Sigmoid colon (tissue), 3 donors: ENCODE measurements around the gene GPX3.

Experiments
- POLR2A ChIP-seq, 2 donors: fragments of 450-650 bp; IDR thresholded peaks; one replicate each; pipeline ENCODE4 v1.6.1; 2016; ENCODE audit warnings: antibody characterized with exemption in 2 of 2, mild to moderate bottlenecking in 2 of 2, moderate library complexity in 2 of 2
- TF ChIP-seq, protein P1 (sequence below), 4 experiments: fragments of 450-650 bp in 3 of 4; fragments of 200-600 bp in 1 of 4; IDR thresholded peaks; one replicate each; pipeline ENCODE4 v1.5.1; 2016 to 2019; ENCODE audit warnings: antibody characterized with exemption in 4 of 4, mild to moderate bottlenecking in 3 of 4, moderate library complexity in 2 of 4

DNA sequence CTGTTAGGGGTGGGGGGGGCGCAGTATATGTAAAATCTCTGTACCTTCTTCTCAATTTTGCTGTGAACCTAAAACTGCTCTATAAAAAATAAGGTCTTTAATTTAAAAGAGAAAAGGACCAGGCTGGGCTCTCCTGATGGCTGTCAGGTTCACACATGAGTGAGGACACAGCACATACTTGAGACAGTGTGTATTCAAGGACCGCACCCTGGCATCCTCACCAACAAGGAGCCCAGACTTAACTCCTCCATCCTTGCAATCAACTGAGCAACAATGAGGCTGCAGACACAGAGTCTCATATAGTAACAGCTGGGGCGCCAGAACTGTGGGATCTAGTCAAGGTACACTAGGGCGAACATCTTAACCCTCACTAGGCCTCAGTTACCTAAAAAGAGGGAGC lies 50.6 kb downstream of the GPX3 start:
- TF ChIP-seq POLR2A (IDR thresholded peaks at IDR 0.05) = no peak
- TF ChIP-seq, protein P1, sequence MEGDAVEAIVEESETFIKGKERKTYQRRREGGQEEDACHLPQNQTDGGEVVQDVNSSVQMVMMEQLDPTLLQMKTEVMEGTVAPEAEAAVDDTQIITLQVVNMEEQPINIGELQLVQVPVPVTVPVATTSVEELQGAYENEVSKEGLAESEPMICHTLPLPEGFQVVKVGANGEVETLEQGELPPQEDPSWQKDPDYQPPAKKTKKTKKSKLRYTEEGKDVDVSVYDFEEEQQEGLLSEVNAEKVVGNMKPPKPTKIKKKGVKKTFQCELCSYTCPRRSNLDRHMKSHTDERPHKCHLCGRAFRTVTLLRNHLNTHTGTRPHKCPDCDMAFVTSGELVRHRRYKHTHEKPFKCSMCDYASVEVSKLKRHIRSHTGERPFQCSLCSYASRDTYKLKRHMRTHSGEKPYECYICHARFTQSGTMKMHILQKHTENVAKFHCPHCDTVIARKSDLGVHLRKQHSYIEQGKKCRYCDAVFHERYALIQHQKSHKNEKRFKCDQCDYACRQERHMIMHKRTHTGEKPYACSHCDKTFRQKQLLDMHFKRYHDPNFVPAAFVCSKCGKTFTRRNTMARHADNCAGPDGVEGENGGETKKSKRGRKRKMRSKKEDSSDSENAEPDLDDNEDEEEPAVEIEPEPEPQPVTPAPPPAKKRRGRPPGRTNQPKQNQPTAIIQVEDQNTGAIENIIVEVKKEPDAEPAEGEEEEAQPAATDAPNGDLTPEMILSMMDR (IDR thresholded peaks at IDR 0.05) = no peak
